IMR-90 (cell line): Measurements from ENCODE around the gene REV3L. TPM values are rescaled to one million over a fixed set of nuclear protein-coding genes. Genes with fewer than 3 reads are reported as not detected.
A peak's percentile ranks its signal among the peaks of the same experiment; 100 is the strongest.
"Not testable (repeated sequence)": the region's sequence is repeated elsewhere in the genome, so short reads cannot be mapped to it uniquely, and the experiment has no call there.

Experiments
- ATAC-seq: fragments of 200-7000 bp; cut with Tn5 transposase; 2 replicates; pipeline ENCODE4 v1.9.1; 2020; ENCODE audit warnings: low read depth, mild to moderate bottlenecking, moderate library complexity
- BruUV-seq: library from RNA; stranded (reverse); fragments of 400-500 nt; replicated peaks from 2 replicates; lab custom pipeline; 2021; lab: Mats Ljungman, UMichigan
- CTCF ChIA-PET: fragments of 300-600 bp; formaldehyde crosslinking; extraction: SDS; loops from one replicate; lab custom pipeline; 2021; ENCODE audit warnings: antibody characterized with exemption; lab: Yijun Ruan, JAX
- POLR2A ChIA-PET: fragments of 300-600 bp; sonication (Branson Sonifier 250); formaldehyde crosslinking; loops from one replicate; lab custom pipeline; 2022; ENCODE audit warnings: antibody characterized with exemption; ENCODE audit not compliant: unreplicated experiment; lab: Charles Lee
- DNase-seq: peaks from one replicate; pipeline ENCODE4 v3.0.0; 2013
- H2AFZ ChIP-seq: replicated peaks from 2 replicates; pipeline ENCODE3; 2013; ENCODE audit warnings: low read length, mild to moderate bottlenecking; ENCODE audit not compliant: poor library complexity
- H2AK5ac ChIP-seq: 2 replicates; pipeline ENCODE4 v1.6.1; 2013; ENCODE audit warnings: low read depth, low read length, inconsistent platforms
- H2AK9ac ChIP-seq: replicated peaks from 2 replicates; pipeline ENCODE3; 2013; ENCODE audit warnings: mild to moderate bottlenecking, low read depth, low read length, moderate library complexity; ENCODE audit not compliant: poor library complexity
- H2BK120ac ChIP-seq: 2 replicates; pipeline ENCODE4 v1.6.1; 2013; ENCODE audit warnings: low read depth, low read length, inconsistent platforms
- H2BK15ac ChIP-seq: 3 replicates; pipeline ENCODE4 v1.6.1; 2013; ENCODE audit warnings: low read depth, low read length, inconsistent platforms
- H2BK20ac ChIP-seq: 2 replicates; pipeline ENCODE4 v1.6.1; 2013; ENCODE audit warnings: low read depth, mild to moderate bottlenecking, inconsistent platforms, low read length, moderate library complexity
- H2BK5ac ChIP-seq: 2 replicates; pipeline ENCODE4 v1.6.1; 2013; ENCODE audit warnings: mild to moderate bottlenecking, low read depth, low read length, inconsistent platforms; ENCODE audit not compliant: poor library complexity, severe bottlenecking
- H3K14ac ChIP-seq: replicated peaks from 2 replicates; pipeline ENCODE4 v1.6.1; 2013; ENCODE audit warnings: low read depth, low read length, inconsistent platforms
- H3K18ac ChIP-seq: 2 replicates; pipeline ENCODE4 v1.6.1; 2013; ENCODE audit warnings: low read depth, low read length, control low read depth
- H3K23ac ChIP-seq: 2 replicates; pipeline ENCODE4 v1.6.1; 2013; ENCODE audit warnings: low read depth, low read length, inconsistent platforms
- H3K27ac ChIP-seq: 2 replicates; pipeline ENCODE4 v1.5.1; 2013; ENCODE audit warnings: mild to moderate bottlenecking, control low read depth, low read length; ENCODE audit not compliant: insufficient read depth
- H3K27me3 ChIP-seq: 2 replicates; pipeline ENCODE4 v1.6.1; 2013; ENCODE audit warnings: low read length; ENCODE audit not compliant: control insufficient read depth, insufficient read depth
- H3K36me3 ChIP-seq: 2 replicates; pipeline ENCODE4 v1.6.1; 2013; ENCODE audit warnings: low read length, mixed read lengths; ENCODE audit not compliant: control insufficient read depth, insufficient read depth
- H3K4ac ChIP-seq: 2 replicates; pipeline ENCODE4 v1.6.1; 2013; ENCODE audit warnings: low read depth, low read length, inconsistent platforms
- H3K4me1 ChIP-seq: 2 replicates; pipeline ENCODE4 v1.6.1; 2013; ENCODE audit warnings: low read length, mixed read lengths; ENCODE audit not compliant: control insufficient read depth, insufficient read depth
- H3K4me2 ChIP-seq: 2 replicates; pipeline ENCODE4 v1.6.1; 2013; ENCODE audit warnings: low read depth, mild to moderate bottlenecking, control low read depth, low read length, moderate library complexity
- H3K4me3 ChIP-seq: 2 replicates; pipeline ENCODE4 v1.5.1; 2013; ENCODE audit warnings: low read depth, mild to moderate bottlenecking, control low read depth, low read length, moderate library complexity; ENCODE audit not compliant: insufficient read depth
- H3K56ac ChIP-seq: 2 replicates; pipeline ENCODE4 v1.6.1; 2013; ENCODE audit warnings: low read length, inconsistent platforms; ENCODE audit not compliant: insufficient read depth; ENCODE audit errors: extremely low read depth
- H3K79me1 ChIP-seq, 2 experiments: 2 replicates each; pipeline ENCODE4 v1.6.1; 2013; ENCODE audit warnings: low read length in 2 of 2, inconsistent platforms in 1 of 2, low read depth in 1 of 2
- H3K9ac ChIP-seq: 2 replicates; pipeline ENCODE4 v1.6.1; 2013; ENCODE audit warnings: low read depth, low read length, control low read depth
- H3K9me1 ChIP-seq: 2 replicates; pipeline ENCODE4 v1.6.1; 2013; ENCODE audit warnings: low read length, inconsistent platforms; ENCODE audit not compliant: insufficient read depth
- H3K9me3 ChIP-seq: 2 replicates; pipeline ENCODE4 v1.6.1; 2013; ENCODE audit warnings: low read length; ENCODE audit not compliant: control insufficient read depth, insufficient read depth
- H4K20me1 ChIP-seq: 2 replicates; pipeline ENCODE4 v1.6.1; 2013; ENCODE audit warnings: low read length, inconsistent platforms; ENCODE audit not compliant: insufficient read depth
- H4K5ac ChIP-seq: 2 replicates; pipeline ENCODE4 v1.6.1; 2013; ENCODE audit warnings: mild to moderate bottlenecking, low read depth, low read length, control low read depth
- H4K8ac ChIP-seq, 2 experiments: 2 replicates each; pipeline ENCODE4 v1.6.1; 2013; ENCODE audit warnings: low read depth in 2 of 2, low read length in 2 of 2, control low read depth in 1 of 2, inconsistent platforms in 1 of 2
- H4K91ac ChIP-seq: 2 replicates; pipeline ENCODE4 v1.6.1; 2013; ENCODE audit warnings: low read depth, low read length, inconsistent platforms; ENCODE audit not compliant: insufficient read depth
- BHLHE40 ChIP-seq: fragments of 150-350 bp; IDR thresholded peaks from 2 replicates; pipeline ENCODE4 v1.6.1; 2016; ENCODE audit warnings: mild to moderate bottlenecking, low read depth, low read length
- RAD21 ChIP-seq: IDR thresholded peaks from 2 replicates; pipeline ENCODE4 v1.6.1; 2012; ENCODE audit warnings: low read length, improper control_type of control experiment
- WGBS, 2 experiments: methylation state at CpG; one replicate each; pipeline versions ENCODE4 v1.1.5 to v1.1.7; 2013; ENCODE audit warnings: missing lambda C conversion rate in 2 of 2; ENCODE audit not compliant: insufficient read length in 1 of 2; ENCODE audit errors: extremely low coverage in 2 of 2; 5-methylcytosine and 5-hydroxymethylcytosine counted together
- dilution Hi-C: fragments of 300-500 bp; cut with HindIII; formaldehyde crosslinking; loops from one replicate; pipeline ENCODE4 v1.14.3; 2018; ENCODE audit warnings: low sequenced_read_pairs; ENCODE audit not compliant: unreplicated experiment
- in situ Hi-C: fragments of 300-500 bp; cut with MboI; formaldehyde crosslinking; loops from 3 replicates; pipeline ENCODE4 v1.14.3; 2019; ENCODE audit warnings: low sequenced_read_pairs, inconsistent platforms, mixed read lengths
- intact Hi-C: fragments of 100-400 bp; cut with micrococcal nuclease; formaldehyde crosslinking; loops from 2 replicates; pipeline ENCODE4 v1.10.0; 2022
- polyA plus RNA-seq, 3 experiments: library from polyadenylated mRNA; depleted of rRNA; stranded (reverse); fragments of >200 nt; gene quantifications; 2 replicates each; pipeline ENCODE4 v1.2.3, GENCODE V29; 2012; ENCODE audit warnings: low replicate concordance in 1 of 3
- total RNA-seq: library from RNA; depleted of rRNA; stranded (reverse); fragments of >200 nt; gene quantifications from 2 replicates; pipeline ENCODE4 v1.2.3, GENCODE V29; 2012
- TF ChIP-seq, protein P1 (sequence below): fragments of 150-350 bp; IDR thresholded peaks from 2 replicates; pipeline ENCODE4 v1.6.1; 2017; ENCODE audit warnings: mild to moderate bottlenecking, antibody characterized with exemption, low read length, low read depth
- TF ChIP-seq, protein P2 (sequence below): conservative IDR thresholded peaks from 2 replicates; pipeline ENCODE4 v1.5.1; 2012; ENCODE audit warnings: mild to moderate bottlenecking, low read depth, low read length, improper control_type of control experiment

Gene REV3L
- total and polyA plus RNA-seq, 2 of the 4 experiments (the other 2 are of a cell fraction) = 7.4 to 15.4 TPM

DNA sequence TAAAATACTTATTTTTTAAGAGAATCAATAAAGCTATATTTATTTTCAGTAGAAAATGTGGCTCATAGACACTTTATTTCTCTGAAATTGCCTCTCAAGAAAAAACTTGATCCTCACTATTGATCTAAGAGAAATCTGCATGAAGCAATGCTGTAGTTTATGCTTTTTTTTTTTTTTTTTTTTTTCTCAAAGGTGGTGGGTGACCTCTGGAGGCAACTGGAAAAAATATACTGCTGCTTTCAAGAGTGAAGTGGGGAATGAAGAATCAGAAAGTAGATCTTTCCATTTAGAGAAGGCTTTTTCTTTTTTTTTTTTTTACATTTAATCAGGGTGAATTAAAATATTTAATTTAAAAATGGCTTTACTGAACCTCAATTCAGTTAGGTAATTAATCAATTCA lies 226.4 kb downstream of the REV3L start:
- Histone ChIP-seq H3K4me2 (no peak overlapping the region), H2AK5ac (no peak overlapping the region), H3K56ac (no peak overlapping the region), H4K91ac (no peak overlapping the region), H4K8ac (no peak overlapping the region), H2AK9ac (no peak overlapping the region), H3K4ac (no peak overlapping the region), H3K18ac (no peak overlapping the region), H3K36me3 (no peaks in the 10 kb centered on the region), H3K9ac (no peak overlapping the region), H3K27ac (no peak overlapping the region), H4K20me1 (no peaks in the 10 kb centered on the region), H2BK15ac (no peak overlapping the region), H2BK120ac (no peak overlapping the region), H3K9me3 (no peaks in the 10 kb centered on the region), H2BK20ac (no peak overlapping the region), H3K23ac (no peak overlapping the region), H3K4me1 (peaks cover 6% of the 10 kb centered on the region), H3K4me3 (no peak overlapping the region), H2BK5ac (no peak overlapping the region), H3K79me1 (peaks cover 3 to 17% of the 10 kb centered on the region in 2 experiments; a peak in 3 of 4 replicates), H3K27me3 (no peaks in the 10 kb centered on the region), H4K5ac (no peak overlapping the region), H2AFZ (no peak overlapping the region), H3K9me1 (no peaks in the 10 kb centered on the region), H3K14ac (no peak overlapping the region)
- DNase-seq (no peak), ATAC-seq (no peak)
- ChIA-PET CTCF (interaction anchor here (0.5 to 1.5 kb wide), 3 partner anchors 14 to 410 kb away, joined by 3 to 6 read pairs (median 4); no protein-coding TSS in a partner anchor), POLR2A (no interaction called here)
- in situ Hi-C loops (no loop called here), dilution Hi-C loops (no loop called here), intact Hi-C loops (loop anchor here (5.0 kb wide), 2 partner anchors 199 to 244 kb away; no protein-coding TSS in a partner anchor)
- TF ChIP-seq RAD21 (peak; percentile 41), BHLHE40 (no peak)
- TF ChIP-seq, protein P1, sequence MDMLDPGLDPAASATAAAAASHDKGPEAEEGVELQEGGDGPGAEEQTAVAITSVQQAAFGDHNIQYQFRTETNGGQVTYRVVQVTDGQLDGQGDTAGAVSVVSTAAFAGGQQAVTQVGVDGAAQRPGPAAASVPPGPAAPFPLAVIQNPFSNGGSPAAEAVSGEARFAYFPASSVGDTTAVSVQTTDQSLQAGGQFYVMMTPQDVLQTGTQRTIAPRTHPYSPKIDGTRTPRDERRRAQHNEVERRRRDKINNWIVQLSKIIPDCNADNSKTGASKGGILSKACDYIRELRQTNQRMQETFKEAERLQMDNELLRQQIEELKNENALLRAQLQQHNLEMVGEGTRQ = no peak
- TF ChIP-seq, protein P2, sequence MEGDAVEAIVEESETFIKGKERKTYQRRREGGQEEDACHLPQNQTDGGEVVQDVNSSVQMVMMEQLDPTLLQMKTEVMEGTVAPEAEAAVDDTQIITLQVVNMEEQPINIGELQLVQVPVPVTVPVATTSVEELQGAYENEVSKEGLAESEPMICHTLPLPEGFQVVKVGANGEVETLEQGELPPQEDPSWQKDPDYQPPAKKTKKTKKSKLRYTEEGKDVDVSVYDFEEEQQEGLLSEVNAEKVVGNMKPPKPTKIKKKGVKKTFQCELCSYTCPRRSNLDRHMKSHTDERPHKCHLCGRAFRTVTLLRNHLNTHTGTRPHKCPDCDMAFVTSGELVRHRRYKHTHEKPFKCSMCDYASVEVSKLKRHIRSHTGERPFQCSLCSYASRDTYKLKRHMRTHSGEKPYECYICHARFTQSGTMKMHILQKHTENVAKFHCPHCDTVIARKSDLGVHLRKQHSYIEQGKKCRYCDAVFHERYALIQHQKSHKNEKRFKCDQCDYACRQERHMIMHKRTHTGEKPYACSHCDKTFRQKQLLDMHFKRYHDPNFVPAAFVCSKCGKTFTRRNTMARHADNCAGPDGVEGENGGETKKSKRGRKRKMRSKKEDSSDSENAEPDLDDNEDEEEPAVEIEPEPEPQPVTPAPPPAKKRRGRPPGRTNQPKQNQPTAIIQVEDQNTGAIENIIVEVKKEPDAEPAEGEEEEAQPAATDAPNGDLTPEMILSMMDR = peak; percentile 33
- no TSS peak for BruUV-seq

DNA sequence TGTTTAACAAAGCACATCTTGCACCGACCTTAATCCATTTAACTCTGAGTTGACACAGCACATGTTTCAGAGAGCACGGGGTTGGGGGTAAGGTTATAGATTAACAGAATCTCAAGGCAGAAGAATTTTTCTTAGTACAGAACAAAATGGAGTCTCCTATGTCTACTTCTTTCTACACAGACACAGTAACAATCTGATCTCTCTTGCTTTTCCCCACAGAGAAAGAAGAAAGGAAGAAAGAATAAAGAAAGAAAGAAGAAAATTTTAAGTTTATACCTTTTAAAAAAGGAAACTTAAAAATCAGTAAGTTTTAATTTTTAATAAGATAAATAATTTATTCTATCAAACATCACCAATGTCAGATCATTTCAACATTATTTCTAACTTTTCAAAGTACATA lies 227.2 kb downstream of the REV3L start:
- H2BK120ac ChIP-seq, H3K14ac ChIP-seq, H3K36me3 ChIP-seq, H4K91ac ChIP-seq, H2BK20ac ChIP-seq, H3K23ac ChIP-seq, H4K5ac ChIP-seq, H2AFZ ChIP-seq, H3K4ac ChIP-seq, H3K4me1 ChIP-seq, H2AK5ac ChIP-seq, H3K9me3 ChIP-seq, in situ Hi-C loops, H3K9me1 ChIP-seq, BruUV-seq, H4K8ac ChIP-seq, H3K27me3 ChIP-seq, POLR2A ChIA-PET, H3K4me3 ChIP-seq, H3K56ac ChIP-seq, H2AK9ac ChIP-seq, H3K4me2 ChIP-seq, H2BK15ac ChIP-seq, H3K27ac ChIP-seq, ATAC-seq, H2BK5ac ChIP-seq, H3K9ac ChIP-seq, DNase-seq, H3K18ac ChIP-seq, H4K20me1 ChIP-seq, dilution Hi-C loops: not testable (repeated sequence)
- no CpG with 5 or more reads among the region's 2 CpGs for WGBS, 2 experiments
- H3K79me1 ChIP-seq = peaks cover 0 to 12% of the 10 kb centered on the region in 2 experiments; a peak in 2 of 4 replicates
- intact Hi-C loops = loop anchor here (5.0 kb wide), 2 partner anchors 199 to 244 kb away; no protein-coding TSS in a partner anchor
- CTCF ChIA-PET = interaction anchor here (1.5 kb wide), 1 partner anchor 13 kb away, joined by 3 read pairs; no protein-coding TSS in a partner anchor
